Retinal pigment epithelial cell (primary cell): ENCODE data around the gene GALC.

Experiments
- DNase-seq: peaks from one replicate; pipeline ENCODE4 v3.0.0-alpha.2; 2010; ENCODE audit warnings: low read depth
- H3K4me3 ChIP-seq: 2 replicates; pipeline ENCODE4 v1.5.1; 2011; ENCODE audit warnings: mild to moderate bottlenecking, low read length, control low read depth, moderate library complexity
- CTCF ChIP-seq: conservative IDR thresholded peaks from 2 replicates; pipeline ENCODE4 v1.5.1; 2011; ENCODE audit warnings: low read depth, low read length, control low read depth, inconsistent platforms

Gene GALC

GRCh38 chr14:88007608-88008007 lies 14.6 kb upstream of the GALC start:
- H3K4me3 ChIP-seq: no peak overlapping the region
- no peak for TF ChIP-seq CTCF
- no peak for DNase-seq

GRCh38 chr14:88005978-88006851 lies 13.2 kb upstream of the GALC start:
- no peak for DNase-seq
- no peak overlapping the region for H3K4me3 ChIP-seq

GRCh38 chr14:88005050-88005481 lies 12.1 kb upstream of the GALC start, which contains the start of gene GPR65:
TSS of gene GPR65 (plus strand) at chr14:88005135. CDS start at chr14:88010848, 5,713 bp downstream.
- H3K4me3 ChIP-seq: no peak within 1 kb of the TSS
- no peak for DNase-seq
- no peak for TF ChIP-seq CTCF

More at GRCh38 chr14:88005978-88006851, 13.2 kb upstream of the GALC start:
- TF ChIP-seq CTCF: no peak

DNA sequence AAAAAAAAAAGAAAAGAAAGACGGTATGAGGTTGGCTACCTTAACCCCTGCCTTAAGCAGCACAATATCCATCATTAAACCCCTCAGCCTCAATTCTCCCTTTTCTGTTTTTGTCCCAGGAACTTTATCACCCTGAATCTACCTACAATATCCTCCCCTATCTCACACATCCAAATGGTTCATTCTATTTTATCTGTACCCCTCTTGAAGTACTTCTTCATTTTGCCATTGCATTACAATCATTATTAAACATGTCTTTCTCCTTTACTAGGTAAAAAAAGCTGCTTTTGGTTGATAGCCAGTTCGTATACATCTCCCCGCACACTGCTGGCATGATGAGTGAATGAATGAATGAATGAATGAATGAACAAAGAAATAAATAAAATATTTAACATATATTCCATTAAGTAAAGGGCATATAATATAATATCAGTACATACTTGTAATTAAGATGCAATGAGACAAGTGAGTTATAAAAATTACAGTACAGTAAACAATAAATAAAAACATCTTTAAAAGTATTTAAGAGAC lies 11.6 kb upstream of the GALC start:
- DNase-seq: no peak
- no peak for TF ChIP-seq CTCF
- no peak overlapping the region for H3K4me3 ChIP-seq

GRCh38 chr14:88003425-88003824 lies 10.4 kb upstream of the GALC start:
- H3K4me3 ChIP-seq: no peak overlapping the region
- DNase-seq: no peak
- no peak for TF ChIP-seq CTCF

DNA sequence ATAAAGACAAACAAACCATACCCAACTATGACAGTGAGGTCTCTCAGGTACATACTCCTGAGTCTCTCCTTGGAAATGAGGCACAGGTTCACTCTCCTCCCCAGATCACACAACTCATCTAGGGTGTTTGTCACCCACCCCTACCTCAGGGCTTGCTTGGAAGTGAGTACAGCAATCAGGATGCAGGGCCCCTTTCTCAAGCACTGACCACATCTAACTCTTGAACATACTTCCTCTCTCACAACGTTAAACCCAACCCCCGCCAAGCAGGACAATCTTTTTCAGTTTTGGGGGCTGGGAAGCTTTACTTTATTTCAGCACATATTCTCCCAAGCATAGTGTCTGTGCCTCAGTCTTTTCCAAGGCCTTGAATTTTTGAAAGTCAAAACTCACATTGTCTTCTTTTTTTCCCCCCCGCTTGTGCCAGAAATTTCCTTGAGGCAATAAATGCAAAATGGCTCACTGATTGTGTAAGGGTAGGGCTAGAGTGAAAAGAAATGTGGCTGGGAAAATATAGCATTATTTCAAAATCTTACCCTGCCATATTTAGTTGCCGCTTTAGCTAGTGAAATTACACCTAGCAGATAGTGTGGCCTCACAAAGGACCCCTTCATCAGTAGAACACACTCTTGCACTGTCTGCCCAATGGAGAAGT lies 9.6 kb upstream of the GALC start:
- no peak for TF ChIP-seq CTCF
- no peak for DNase-seq
- no peak overlapping the region for H3K4me3 ChIP-seq
